Measurements from ENCODE around the gene ACAP2.

ACAP2 gene

GRCh38 chr3:195249057-195249770, 193.6 kb downstream of the ACAP2 start:
- Histone ChIP-seq H3K27me3 (ENCODE audit: insufficient read depth, poor library complexity, severe bottlenecking) (no peaks in the 10 kb centered on the region), H3K4me3 (replicated peaks; ENCODE audit: insufficient read depth, low read length) (no peak overlapping the region), H3K27ac (replicated peaks) (no peak overlapping the region)
- no peak for TF ChIP-seq POLR2AphosphoS5 (IDR thresholded peaks at IDR 0.05; ENCODE audit: low read depth)
- no peak for TF ChIP-seq GABPA (IDR thresholded peaks at IDR 0.05; ENCODE audit: low read depth)
- no peak for TF ChIP-seq REST (IDR thresholded peaks at IDR 0.05; ENCODE audit: insufficient replicate concordance, low read depth)
- TF ChIP-seq CTCF (IDR thresholded peaks at IDR 0.05; ENCODE audit: insufficient read depth, low read length): no peak
- no peak for TF ChIP-seq SPI1 (IDR thresholded peaks at IDR 0.05; ENCODE audit: borderline replicate concordance, low read depth)
- DNase-seq (ENCODE audit: low read depth in 1 of 2, low spot score in 1 of 2): no peak

GRCh38 chr3:195248281-195248680, 194.5 kb downstream of the ACAP2 start:
- Histone ChIP-seq H3K27me3 (ENCODE audit: insufficient read depth, poor library complexity, severe bottlenecking) (no peaks in the 10 kb centered on the region), H3K4me3 (replicated peaks; ENCODE audit: insufficient read depth, low read length) (no peak overlapping the region), H3K27ac (replicated peaks) (no peak overlapping the region)
- no peak for DNase-seq (ENCODE audit: low read depth in 1 of 2, low spot score in 1 of 2)
- TF ChIP-seq POLR2AphosphoS5 (IDR thresholded peaks at IDR 0.05; ENCODE audit: low read depth) (no peak), CTCF (IDR thresholded peaks at IDR 0.05; ENCODE audit: insufficient read depth, low read length) (no peak), GABPA (IDR thresholded peaks at IDR 0.05; ENCODE audit: low read depth) (no peak)

- H3K4me3 ChIP-seq (replicated peaks; ENCODE audit: insufficient read depth, low read length): no peak overlapping the region
- no peaks in the 10 kb centered on the region for H3K27me3 ChIP-seq (ENCODE audit: insufficient read depth, poor library complexity, severe bottlenecking)
- DNase-seq (ENCODE audit: low read depth in 1 of 2, low spot score in 1 of 2): no peak
- H3K27ac ChIP-seq (replicated peaks): no peak overlapping the region
- TF ChIP-seq CTCF (IDR thresholded peaks at IDR 0.05; ENCODE audit: insufficient read depth, low read length) (no peak), REST (IDR thresholded peaks at IDR 0.05; ENCODE audit: insufficient replicate concordance, low read depth) (no peak), SPI1 (IDR thresholded peaks at IDR 0.05; ENCODE audit: borderline replicate concordance, low read depth) (no peak), GABPA (IDR thresholded peaks at IDR 0.05; ENCODE audit: low read depth) (no peak)
Observed at GRCh38 chr3:195247863-195248189, 195.0 kb downstream of the ACAP2 start.
